ENCODE results near the gene ATP6V1C2.

DNA sequence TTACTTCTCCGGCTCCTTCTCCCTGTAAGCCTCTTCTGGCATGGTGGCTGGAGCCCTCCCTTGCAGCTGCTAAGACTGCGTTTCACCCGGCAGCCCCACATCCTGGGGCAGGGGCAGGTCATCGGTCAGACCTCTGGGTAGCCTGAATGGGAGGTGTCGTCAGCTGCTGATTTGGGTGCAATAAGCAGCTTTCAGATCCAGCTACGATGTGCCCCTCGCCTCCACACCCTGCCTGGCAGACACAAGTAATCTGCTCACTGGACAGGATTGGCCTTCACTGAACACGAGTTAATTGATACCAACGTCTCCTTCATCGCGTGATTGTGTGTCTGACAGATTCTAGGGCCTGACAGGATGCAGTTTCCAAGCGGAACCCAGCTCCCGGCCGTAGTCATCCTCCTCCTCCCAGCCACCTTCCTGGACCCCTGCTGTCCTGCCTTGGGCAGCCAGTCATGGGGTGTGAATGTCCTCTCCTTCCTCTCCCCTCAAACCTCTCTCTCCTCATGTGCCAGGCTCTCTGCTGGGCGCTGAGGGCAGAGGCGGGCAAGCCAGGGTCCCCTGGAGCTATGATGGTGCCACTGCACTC, 110.1 kb downstream of the ATP6V1C2 start:
- TF ChIP-seq, protein P1, sequence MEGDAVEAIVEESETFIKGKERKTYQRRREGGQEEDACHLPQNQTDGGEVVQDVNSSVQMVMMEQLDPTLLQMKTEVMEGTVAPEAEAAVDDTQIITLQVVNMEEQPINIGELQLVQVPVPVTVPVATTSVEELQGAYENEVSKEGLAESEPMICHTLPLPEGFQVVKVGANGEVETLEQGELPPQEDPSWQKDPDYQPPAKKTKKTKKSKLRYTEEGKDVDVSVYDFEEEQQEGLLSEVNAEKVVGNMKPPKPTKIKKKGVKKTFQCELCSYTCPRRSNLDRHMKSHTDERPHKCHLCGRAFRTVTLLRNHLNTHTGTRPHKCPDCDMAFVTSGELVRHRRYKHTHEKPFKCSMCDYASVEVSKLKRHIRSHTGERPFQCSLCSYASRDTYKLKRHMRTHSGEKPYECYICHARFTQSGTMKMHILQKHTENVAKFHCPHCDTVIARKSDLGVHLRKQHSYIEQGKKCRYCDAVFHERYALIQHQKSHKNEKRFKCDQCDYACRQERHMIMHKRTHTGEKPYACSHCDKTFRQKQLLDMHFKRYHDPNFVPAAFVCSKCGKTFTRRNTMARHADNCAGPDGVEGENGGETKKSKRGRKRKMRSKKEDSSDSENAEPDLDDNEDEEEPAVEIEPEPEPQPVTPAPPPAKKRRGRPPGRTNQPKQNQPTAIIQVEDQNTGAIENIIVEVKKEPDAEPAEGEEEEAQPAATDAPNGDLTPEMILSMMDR (conservative IDR thresholded peaks at IDR 0.05), result no peak
- no peak for TF ChIP-seq ZFX (IDR thresholded peaks at IDR 0.05)
